ENCODE measurements around the gene HABP2.
A peak's percentile ranks its signal among the peaks of the same experiment; 100 is the strongest.

The HABP2 gene

GRCh38 chr10:113519681-113520115 is 33.2 kb upstream of the HABP2 start (continued):
- TF ChIP-seq ZNF274 (IDR thresholded peaks at IDR 0.05; ENCODE audit: low read length) (no peak), ZNF274 (tag by site-specific recombination; IDR thresholded peaks at IDR 0.05; ENCODE audit: borderline replicate concordance) (no peak)

GRCh38 chr10:113520261-113520660 is 32.6 kb upstream of the HABP2 start:
- Histone ChIP-seq H3K4me3 (ENCODE audit: low read depth, low read length) (no peak overlapping the region), H3K36me3 (ENCODE audit: control insufficient read depth in 2 of 2, insufficient read depth in 1 of 2, low read length in 2 of 2) (no peaks in the 10 kb centered on the region), H3K9me3 (ENCODE audit: control insufficient read depth, insufficient read depth, low read depth, low read length) (no peaks in the 10 kb centered on the region), H3K4me1 (ENCODE audit: control insufficient read depth, insufficient read depth, low read length) (peaks cover 8% of the 10 kb centered on the region), H3K27ac (ENCODE audit: extremely low read depth, low read depth, low read length) (no peak overlapping the region)
- CTCF ChIA-PET = interaction anchor here (0.6 to 2.6 kb wide), 20 partner anchors 9 to 1115 kb away, joined by 3 to 11 read pairs (median 3); no protein-coding TSS in a partner anchor
- TF ChIP-seq ZFP41 (tag by site-specific recombination; IDR thresholded peaks at IDR 0.05; ENCODE audit: borderline replicate concordance) (no peak), WT1 (tag by site-specific recombination; IDR thresholded peaks at IDR 0.05) (no peak), TSHZ1 (tag by site-specific recombination; IDR thresholded peaks at IDR 0.05; ENCODE audit: borderline replicate concordance) (no peak), KLF1 (tag by site-specific recombination; IDR thresholded peaks at IDR 0.05) (no peak)
- POLR2A ChIA-PET = no interaction called here

GRCh38 chr10:113520690-113521474 is 32.0 kb upstream of the HABP2 start:
- H3K27ac ChIP-seq (ENCODE audit: extremely low read depth, low read depth, low read length) = no peak overlapping the region
- ChIA-PET CTCF (interaction anchor here (0.5 to 2.6 kb wide), 33 partner anchors 8 to 1116 kb away, joined by 3 to 11 read pairs (median 3); no protein-coding TSS in a partner anchor), POLR2A (no interaction called here)
- H3K9me3 ChIP-seq (ENCODE audit: control insufficient read depth, insufficient read depth, low read depth, low read length) = no peaks in the 10 kb centered on the region
- no peak overlapping the region for H3K4me3 ChIP-seq (ENCODE audit: low read depth, low read length)
- no peaks in the 10 kb centered on the region for H3K36me3 ChIP-seq (ENCODE audit: control insufficient read depth in 2 of 2, insufficient read depth in 1 of 2, low read length in 2 of 2)
- peaks cover 6% of the 10 kb centered on the region for H3K4me1 ChIP-seq (ENCODE audit: control insufficient read depth, insufficient read depth, low read length)
- peak; percentile 78; the same call in 1 of the 2 replicates for TF ChIP-seq ZSCAN30 (tag by site-specific recombination; IDR thresholded peaks at IDR 0.05)
- TF ChIP-seq ZNF654 (tag by site-specific recombination; IDR thresholded peaks at IDR 0.05; ENCODE audit: low read depth) = peak; percentile 99
- TF ChIP-seq CTCF (tag by site-specific recombination; IDR thresholded peaks at IDR 0.05) = peak; percentile 89
- peak; percentile 40; the same call in 1 of the 2 replicates for TF ChIP-seq ZBTB17 (tag by site-specific recombination; IDR thresholded peaks at IDR 0.05)
- TF ChIP-seq ZNF792 (tag by site-specific recombination; IDR thresholded peaks at IDR 0.05) = peak; percentile 98
- no peak for TF ChIP-seq ZNF501 (tag by site-specific recombination; IDR thresholded peaks at IDR 0.05)
- no peak for TF ChIP-seq ZNF837 (tag by site-specific recombination; IDR thresholded peaks at IDR 0.05)
- TF ChIP-seq ZNF660 (tag by site-specific recombination; IDR thresholded peaks at IDR 0.05) = 0 out of 2 replicates have a peak, but pooled peaks have one; percentile 40
- 0 out of 2 replicates have a peak, but pooled peaks have one; percentile 19 for TF ChIP-seq SCRT2 (tag by site-specific recombination; IDR thresholded peaks at IDR 0.05)
- no peak for TF ChIP-seq PATZ1 (tag by site-specific recombination; IDR thresholded peaks at IDR 0.05)
- TF ChIP-seq ZNF121 (tag by site-specific recombination; IDR thresholded peaks at IDR 0.05) = no peak
- TF ChIP-seq ZNF704 (tag by site-specific recombination; IDR thresholded peaks at IDR 0.05) = no peak
- peak; percentile 93 for TF ChIP-seq ZNF664 (tag by site-specific recombination; IDR thresholded peaks at IDR 0.05)
- no peak for TF ChIP-seq TSHZ1 (tag by site-specific recombination; IDR thresholded peaks at IDR 0.05; ENCODE audit: borderline replicate concordance)
- TF ChIP-seq ZNF585B (tag by site-specific recombination; IDR thresholded peaks at IDR 0.05) = no peak

Measured in HEK293 (cell line).